Activated T-cell treated with anti-CD3 and anti-CD28 coated beads, Interleukin-2, amount 50 U/mL, for 72 hours (primary cell): Measurements from ENCODE around the gene NUDT2. TPM values are rescaled to one million over a fixed set of nuclear protein-coding genes. Genes with fewer than 3 reads are reported as not detected.
"Not testable (repeated sequence)": the region's sequence is repeated elsewhere in the genome, so short reads cannot be mapped to it uniquely, and the experiment has no call there.

ENCODE experiments used
- ATAC-seq, 2 donors: fragments of 150-1000 bp; cut with Tn5 transposase; replicated peaks in 1 of 2; 2 replicates each; pipeline ENCODE4 v1.10.0; 2021; ENCODE audit warnings: moderate library complexity in 2 of 2, mild to moderate bottlenecking in 1 of 2
- DNase-seq, 2 donors: peaks; one replicate each; pipeline ENCODE4 v3.0.0; 2021 to 2022; ENCODE audit warnings: mixed read lengths in 1 of 2
- H3K27ac Mint-ChIP-seq: one replicate; pipeline ENCODE4 v1.8.0; 2022; ENCODE audit warnings: mild to moderate bottlenecking, moderate library complexity, mixed read lengths
- H3K27me3 Mint-ChIP-seq: one replicate; pipeline ENCODE4 v1.8.0; 2022; ENCODE audit warnings: low read depth, mixed read lengths
- H3K36me3 Mint-ChIP-seq, 2 donors: one replicate each; pipeline ENCODE4 v1.8.0; 2022; ENCODE audit warnings: mixed read lengths in 2 of 2, mild to moderate bottlenecking in 1 of 2; ENCODE audit not compliant: insufficient read depth in 2 of 2
- H3K4me1 Mint-ChIP-seq: one replicate; pipeline ENCODE4 v1.8.0; 2022; ENCODE audit warnings: low read depth, mixed read lengths
- H3K4me3 Mint-ChIP-seq, 2 donors: one replicate each; pipeline ENCODE4 v1.8.0; 2022; ENCODE audit warnings: mild to moderate bottlenecking in 2 of 2, mixed read lengths in 2 of 2, moderate library complexity in 2 of 2
- H3K9me3 Mint-ChIP-seq, 2 donors: one replicate each; pipeline ENCODE4 v1.8.0; 2022; ENCODE audit warnings: mixed read lengths in 2 of 2
- total RNA-seq, 2 donors: library from RNA; stranded (reverse); gene quantifications; one replicate each; pipeline ENCODE4 v1.2.3, GENCODE V29; 2022

NUDT2 gene
- total RNA-seq, 2 donors from 2014 or later: 27.2 to 35.3 TPM

GRCh38 chr9:34322899-34323591 is 6.3 kb upstream of the NUDT2 start:
- H3K27ac Mint-ChIP-seq: no peak overlapping the region
- no peak for ATAC-seq
- H3K4me1 Mint-ChIP-seq: peaks cover 9% of the 10 kb centered on the region
- H3K4me3 Mint-ChIP-seq: no peak overlapping the region
- DNase-seq: no peak
- H3K27me3 Mint-ChIP-seq: no peaks in the 10 kb centered on the region
- no peaks in the 10 kb centered on the region for H3K9me3 Mint-ChIP-seq
- H3K36me3 Mint-ChIP-seq: no peaks in the 10 kb centered on the region

GRCh38 chr9:34326690-34327089 is 2.7 kb upstream of the NUDT2 start:
- ATAC-seq (no peak), DNase-seq (no peak)
- Mint-ChIP-seq H3K36me3 (peaks cover 0 to 2% of the 10 kb centered on the region in 2 donors), H3K27me3 (no peaks in the 10 kb centered on the region), H3K27ac (no peak overlapping the region), H3K4me1 (peaks cover 29% of the 10 kb centered on the region), H3K9me3 (no peaks in the 10 kb centered on the region), H3K4me3 (no peak overlapping the region)

- ATAC-seq: peak in 1 of 2 donors; percentile 0
- H3K4me1 Mint-ChIP-seq: peaks cover 39% of the 10 kb centered on the region
- peak overlapping the region; percentile 99 for H3K27ac Mint-ChIP-seq
- no peaks in the 10 kb centered on the region for H3K27me3 Mint-ChIP-seq
- H3K4me3 Mint-ChIP-seq: peak overlapping the region; percentile 98 to 99
- H3K9me3 Mint-ChIP-seq: no peaks in the 10 kb centered on the region
- DNase-seq: no peak
- H3K36me3 Mint-ChIP-seq: peaks cover 0 to 2% of the 10 kb centered on the region in 2 donors
These were observed 826 bp upstream of the NUDT2 start for GRCh38 chr9:34328500-34328986.

GRCh38 chr9:34331196-34331595 is 1.8 kb downstream of the NUDT2 start:
- ATAC-seq (no peak), DNase-seq (no peak)
- no peaks in the 10 kb centered on the region for H3K9me3 Mint-ChIP-seq
- peaks cover 0 to 2% of the 10 kb centered on the region in 2 donors for H3K36me3 Mint-ChIP-seq
- H3K4me3 Mint-ChIP-seq: peak overlapping the region; percentile 21 to 38
- no peak overlapping the region for H3K27ac Mint-ChIP-seq
- no peaks in the 10 kb centered on the region for H3K27me3 Mint-ChIP-seq
- peaks cover 44% of the 10 kb centered on the region for H3K4me1 Mint-ChIP-seq

GRCh38 chr9:34332076-34332964 is 3.0 kb downstream of the NUDT2 start:
- Mint-ChIP-seq H3K9me3 (no peaks in the 10 kb centered on the region), H3K4me1 (peaks cover 41% of the 10 kb centered on the region), H3K36me3 (peaks cover 0 to 2% of the 10 kb centered on the region in 2 donors), H3K4me3 (no peak overlapping the region), H3K27me3 (no peaks in the 10 kb centered on the region), H3K27ac (no peak overlapping the region)
- ATAC-seq: no peak
- no peak for DNase-seq

GRCh38 chr9:34333836-34334235 is 4.5 kb downstream of the NUDT2 start:
- ATAC-seq (no peak), DNase-seq (no peak)
- H3K27me3 Mint-ChIP-seq: no peaks in the 10 kb centered on the region
- no peaks in the 10 kb centered on the region for H3K9me3 Mint-ChIP-seq
- peaks cover 32% of the 10 kb centered on the region for H3K4me1 Mint-ChIP-seq
- H3K4me3 Mint-ChIP-seq: no peak overlapping the region
- peaks cover 0 to 2% of the 10 kb centered on the region in 2 donors for H3K36me3 Mint-ChIP-seq
- H3K27ac Mint-ChIP-seq: no peak overlapping the region

GRCh38 chr9:34334337-34334824 is 5.0 kb downstream of the NUDT2 start:
- DNase-seq: no peak
- H3K4me1 Mint-ChIP-seq: peaks cover 32% of the 10 kb centered on the region
- H3K4me3 Mint-ChIP-seq: no peak overlapping the region
- H3K27me3 Mint-ChIP-seq: no peaks in the 10 kb centered on the region
- no peak overlapping the region for H3K27ac Mint-ChIP-seq
- ATAC-seq: no peak
- H3K9me3 Mint-ChIP-seq: no peaks in the 10 kb centered on the region
- peaks cover 0 to 2% of the 10 kb centered on the region in 2 donors for H3K36me3 Mint-ChIP-seq

- ATAC-seq: no peak
- Mint-ChIP-seq H3K27ac (peak overlapping the region; percentile 38), H3K27me3 (no peaks in the 10 kb centered on the region), H3K4me3 (no peak overlapping the region), H3K9me3 (no peaks in the 10 kb centered on the region), H3K4me1 (peaks cover 28% of the 10 kb centered on the region), H3K36me3 (no peaks in the 10 kb centered on the region)
- no peak for DNase-seq
These were observed 5.5 kb downstream of the NUDT2 start for GRCh38 chr9:34334916-34335315.

GRCh38 chr9:34335376-34335775 is 6.0 kb downstream of the NUDT2 start:
- no peak for ATAC-seq
- H3K27ac Mint-ChIP-seq: no peak overlapping the region

GRCh38 chr9:34337403-34337802 is 8.0 kb downstream of the NUDT2 start:
- Mint-ChIP-seq H3K27ac (no peak overlapping the region), H3K4me1 (peaks cover 7% of the 10 kb centered on the region), H3K27me3 (no peaks in the 10 kb centered on the region), H3K4me3 (no peak overlapping the region), H3K36me3 (peaks cover 0 to 7% of the 10 kb centered on the region in 2 donors), H3K9me3 (no peaks in the 10 kb centered on the region)
- ATAC-seq: no peak
- no peak for DNase-seq

More at GRCh38 chr9:34335376-34335775, 6.0 kb downstream of the NUDT2 start:
- no peak for DNase-seq
- Mint-ChIP-seq H3K27me3 (no peaks in the 10 kb centered on the region), H3K9me3 (no peaks in the 10 kb centered on the region), H3K36me3 (peaks cover 0 to 4% of the 10 kb centered on the region in 2 donors), H3K4me3 (no peak overlapping the region), H3K4me1 (peaks cover 24% of the 10 kb centered on the region)

GRCh38 chr9:34338079-34338478 is 8.7 kb downstream of the NUDT2 start:
- not testable (repeated sequence) for H3K4me3 Mint-ChIP-seq, H3K36me3 Mint-ChIP-seq, H3K9me3 Mint-ChIP-seq, DNase-seq, H3K4me1 Mint-ChIP-seq, H3K27me3 Mint-ChIP-seq, ATAC-seq, H3K27ac Mint-ChIP-seq

- Mint-ChIP-seq H3K36me3 (peaks cover 0 to 7% of the 10 kb centered on the region in 2 donors), H3K4me3 (no peak overlapping the region), H3K9me3 (no peaks in the 10 kb centered on the region), H3K27me3 (no peaks in the 10 kb centered on the region), H3K27ac (no peak overlapping the region), H3K4me1 (peaks cover 5% of the 10 kb centered on the region)
- no peak for DNase-seq
- no peak for ATAC-seq
These were observed 9.5 kb downstream of the NUDT2 start for GRCh38 chr9:34338665-34339385.
